ENCODE measurements around the gene LARGE1. TPM values are rescaled to one million over a fixed set of nuclear protein-coding genes. Genes with fewer than 3 reads are reported as not detected.

LARGE1 gene
- total RNA-seq, 1 donor from 2014 or later, result 2.8 TPM

DNA sequence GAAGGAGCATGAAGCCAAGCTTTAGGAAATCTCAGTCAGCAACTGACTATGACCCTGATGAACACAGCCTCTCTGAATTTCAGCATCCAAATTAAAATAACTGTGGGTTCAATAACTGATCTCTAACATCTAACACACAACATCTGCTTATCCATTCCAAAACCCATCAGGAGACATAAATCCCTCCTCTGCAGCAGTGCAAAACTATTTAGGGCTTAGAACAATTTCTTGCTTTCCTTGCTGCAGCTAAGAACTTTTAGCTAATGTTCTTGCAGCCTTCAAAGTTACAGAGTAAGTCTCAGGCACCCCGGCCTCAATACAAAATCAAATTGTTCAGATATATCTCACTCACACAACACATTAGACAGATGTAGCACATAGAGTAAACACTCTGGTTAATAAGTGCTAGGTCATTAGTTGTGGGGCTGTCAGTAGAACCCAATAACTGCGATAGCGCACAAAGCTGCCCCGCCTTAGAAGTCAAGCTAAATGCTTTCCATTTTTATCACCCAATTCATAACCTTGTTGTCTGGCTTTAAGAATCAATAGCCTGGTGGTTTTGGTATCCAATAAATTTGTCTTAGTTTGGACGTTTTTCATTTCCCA, 139.6 kb downstream of the LARGE1 start:
- DNase-seq (ENCODE audit: low read depth, low spot score), result no peak

DNA sequence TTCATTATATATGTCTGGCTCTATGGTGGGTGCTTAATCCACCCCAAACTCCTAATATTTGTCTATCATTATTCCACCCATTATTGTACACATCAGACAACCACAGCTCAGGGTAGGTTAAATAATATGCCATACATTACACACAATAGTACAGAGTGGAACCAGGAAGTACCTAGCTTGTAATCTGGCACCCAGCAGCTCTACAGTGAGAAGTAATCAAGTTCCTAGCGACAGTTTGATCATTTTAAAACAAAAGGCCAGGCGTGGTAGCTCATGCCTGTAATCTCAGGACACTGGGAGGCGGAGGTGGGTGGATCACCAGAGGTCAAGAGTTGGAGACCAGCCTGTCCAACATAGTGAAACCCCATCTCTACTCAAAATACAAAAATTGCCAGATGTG, 141.0 kb downstream of the LARGE1 start:
- DNase-seq (ENCODE audit: low read depth, low spot score), result no peak

DNA sequence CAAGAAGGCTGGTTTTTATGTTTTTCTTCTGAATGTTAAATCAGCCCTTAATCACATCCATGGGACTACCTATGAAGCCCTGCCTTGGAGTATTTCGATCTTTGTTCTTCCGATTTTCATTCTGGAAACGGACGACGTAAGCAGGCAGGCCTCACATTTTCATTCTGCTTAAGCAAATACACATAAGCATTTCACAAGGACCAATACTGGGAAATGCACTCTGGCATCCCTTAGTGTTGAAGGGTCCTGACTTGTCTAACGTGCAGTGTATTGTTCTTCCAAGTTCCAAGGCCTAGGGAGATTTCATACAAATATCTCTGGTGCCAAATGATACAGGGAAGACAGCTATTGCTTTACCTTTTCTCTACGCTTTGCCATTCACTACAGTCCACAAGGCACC, 143.8 kb downstream of the LARGE1 start:
- DNase-seq (ENCODE audit: low read depth, low spot score), result no peak

GRCh38 chr22:33774781-33775180, 145.5 kb downstream of the LARGE1 start:
- no peak for DNase-seq (ENCODE audit: low read depth, low spot score)

DNA sequence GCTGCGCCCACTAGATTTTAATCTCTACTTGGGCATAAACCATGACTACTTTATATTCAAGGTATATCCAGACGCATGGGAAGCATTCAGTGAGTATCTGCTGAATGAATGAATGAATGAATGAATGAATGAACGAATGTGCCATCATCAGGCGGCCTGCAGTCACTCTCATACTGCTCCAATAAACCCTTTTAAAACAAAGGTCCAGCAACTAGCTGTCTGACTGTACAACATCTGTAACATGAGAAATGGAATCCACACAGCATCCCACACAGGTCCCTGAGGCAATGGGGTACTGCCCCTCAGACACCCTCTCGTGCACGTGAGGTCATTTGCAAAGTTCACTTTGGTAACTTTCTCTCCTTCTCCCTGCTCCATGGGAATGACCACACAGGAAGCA, 147.5 kb downstream of the LARGE1 start:
- no peak for DNase-seq (ENCODE audit: low read depth, low spot score)

GRCh38 chr22:33771136-33771535, 149.1 kb downstream of the LARGE1 start:
- DNase-seq (ENCODE audit: low read depth, low spot score), result no peak

GRCh38 chr22:33770723-33771122, 149.6 kb downstream of the LARGE1 start:
- no peak for DNase-seq (ENCODE audit: low read depth, low spot score)

- no peak for DNase-seq (ENCODE audit: low read depth, low spot score)
Measured at GRCh38 chr22:33766091-33766490, 154.2 kb downstream of the LARGE1 start.

- no peak for DNase-seq (ENCODE audit: low read depth, low spot score)
Measured at GRCh38 chr22:33758961-33759360, 161.3 kb downstream of the LARGE1 start.

GRCh38 chr22:33757802-33758483, 162.3 kb downstream of the LARGE1 start:
- no peak for DNase-seq (ENCODE audit: low read depth, low spot score)

DNA sequence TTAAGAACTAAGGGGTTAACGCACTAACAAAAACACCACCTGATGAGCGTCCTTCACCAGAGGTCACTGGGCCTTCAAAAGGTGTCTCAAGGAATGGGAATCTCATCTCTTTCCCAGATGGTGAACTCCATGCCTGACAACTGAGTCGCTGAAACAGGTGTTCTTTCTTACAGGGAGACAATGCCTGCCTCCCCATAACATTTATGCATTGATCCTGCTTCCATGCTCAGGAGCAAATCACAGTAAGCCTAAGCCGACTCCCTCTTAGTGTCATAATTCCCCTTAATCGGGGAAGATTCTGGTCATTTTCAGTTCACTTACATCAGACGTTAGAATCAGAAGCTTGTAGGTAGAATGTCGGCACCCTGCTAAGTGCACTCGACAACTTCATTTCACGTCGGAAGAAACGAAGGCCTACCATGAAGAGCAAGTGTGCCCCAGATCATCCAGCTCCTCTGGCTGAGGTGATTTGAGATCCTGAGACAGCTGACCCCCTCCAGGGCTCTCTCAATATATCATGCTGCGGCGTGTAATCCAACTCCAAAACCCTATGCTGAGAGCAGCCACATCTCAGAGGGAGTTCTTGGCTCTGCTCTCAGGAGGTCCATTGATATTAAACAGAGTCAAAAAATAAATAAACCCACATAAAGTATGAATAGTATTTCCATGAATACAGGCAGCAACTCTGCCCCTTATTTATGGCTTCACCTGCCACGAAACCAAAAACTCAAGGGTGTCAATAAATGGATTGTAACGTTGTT, 163.1 kb downstream of the LARGE1 start:
- no peak for DNase-seq (ENCODE audit: low read depth, low spot score)

DNA sequence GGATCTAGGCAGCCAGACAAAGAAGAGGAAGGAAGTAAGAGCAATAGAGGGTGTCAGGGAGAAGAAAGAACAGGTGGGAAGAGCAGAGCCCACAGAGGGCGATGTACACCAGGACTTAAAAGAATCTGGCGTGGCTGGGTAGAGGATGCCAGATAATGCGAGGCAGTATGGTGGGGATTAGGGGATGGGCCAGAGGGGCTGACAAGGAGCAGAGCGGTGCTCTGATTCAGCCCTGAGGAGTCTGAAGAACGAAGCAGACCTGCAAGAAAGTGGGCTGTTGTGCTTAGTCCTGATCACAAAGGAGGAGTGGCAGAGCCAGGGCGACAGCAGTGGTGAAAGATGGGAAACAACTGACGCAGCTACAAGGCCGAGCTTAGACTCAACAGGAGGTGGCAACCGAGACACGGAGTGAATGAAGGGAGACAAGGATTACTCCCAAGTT, 163.7 kb downstream of the LARGE1 start:
- no peak for DNase-seq (ENCODE audit: low read depth, low spot score)

DNA sequence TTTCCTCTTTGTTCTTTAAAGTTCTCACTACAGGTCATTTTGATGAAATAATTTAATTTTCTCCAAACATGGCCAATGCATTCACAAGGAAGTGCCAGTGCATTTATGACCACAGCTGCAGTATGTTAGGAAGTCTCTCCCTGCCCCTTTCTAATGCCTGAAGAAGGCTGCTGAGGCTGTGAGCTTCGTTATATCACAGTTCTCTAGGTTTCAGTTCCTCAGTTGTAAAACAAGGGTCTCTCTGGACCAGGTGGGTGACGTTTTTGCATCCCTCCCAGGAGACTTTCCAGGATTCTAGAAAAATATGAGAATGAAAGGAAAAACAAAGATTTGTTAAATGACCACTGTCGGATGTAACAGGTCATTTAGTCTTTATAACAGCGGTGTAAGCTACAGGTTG, 171.6 kb downstream of the LARGE1 start:
- no peak for DNase-seq (ENCODE audit: low read depth, low spot score)

GRCh38 chr22:33747576-33748180, 172.6 kb downstream of the LARGE1 start:
- DNase-seq (ENCODE audit: low read depth, low spot score), result no peak

DNA sequence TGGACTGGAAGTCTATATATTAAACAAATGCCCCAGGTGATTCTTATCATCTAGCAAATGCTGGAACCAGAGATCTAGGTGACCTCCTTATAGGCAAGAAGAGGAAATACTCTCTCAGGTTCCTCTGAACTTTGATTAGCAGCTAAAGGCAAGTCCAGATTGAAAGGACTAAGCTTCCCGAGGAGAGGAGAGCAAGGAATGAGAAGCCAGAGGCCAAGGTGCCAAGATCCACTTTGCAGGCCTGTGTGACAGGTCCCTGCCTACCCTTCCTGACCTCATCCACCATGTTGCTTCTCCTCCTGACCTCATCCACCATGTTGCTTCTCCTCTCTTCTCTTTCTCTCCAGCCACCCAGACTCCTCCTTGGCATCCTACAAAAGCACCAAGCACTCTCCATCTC, 173.2 kb downstream of the LARGE1 start:
- no peak for DNase-seq (ENCODE audit: low read depth, low spot score)

DNA sequence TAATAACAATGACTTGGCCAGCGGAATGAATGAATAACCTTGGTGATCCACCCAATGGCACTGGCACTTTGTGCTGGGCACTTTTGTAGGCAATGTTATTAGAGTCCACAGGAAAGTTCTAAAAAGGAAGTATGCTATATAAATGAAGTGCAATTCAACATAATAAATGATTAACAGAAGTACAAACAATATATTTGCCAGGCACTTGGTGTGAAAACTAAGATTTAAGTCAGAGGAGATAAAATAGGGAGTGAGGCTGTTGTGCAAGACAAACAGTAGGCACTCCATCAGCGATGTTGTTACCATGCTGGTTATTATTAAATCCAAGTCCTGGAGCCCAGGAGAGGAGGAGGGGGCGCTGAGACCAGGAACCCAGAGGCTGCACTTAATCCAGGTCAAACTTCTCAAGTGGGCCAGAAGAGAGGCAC, 173.8 kb downstream of the LARGE1 start:
- DNase-seq (ENCODE audit: low read depth, low spot score), result no peak

- DNase-seq (ENCODE audit: low read depth, low spot score), result no peak
Measured at GRCh38 chr22:33745501-33745900, 174.8 kb downstream of the LARGE1 start.

GRCh38 chr22:33743756-33744155, 176.5 kb downstream of the LARGE1 start:
- no peak for DNase-seq (ENCODE audit: low read depth, low spot score)

- no peak for DNase-seq (ENCODE audit: low read depth, low spot score)
Measured at GRCh38 chr22:33741025-33741424, 179.3 kb downstream of the LARGE1 start.

- DNase-seq (ENCODE audit: low read depth, low spot score), result no peak
Measured at GRCh38 chr22:33739516-33739915, 180.8 kb downstream of the LARGE1 start.

- DNase-seq (ENCODE audit: low read depth, low spot score), result no peak
Measured at GRCh38 chr22:33737662-33738061, 182.6 kb downstream of the LARGE1 start.

- no peak for DNase-seq (ENCODE audit: low read depth, low spot score)
Measured at GRCh38 chr22:33735978-33736377, 184.3 kb downstream of the LARGE1 start.

All from pulmonary artery endothelial cell (primary cell).